ENCODE measurements around the gene HEBP1. TPM values are rescaled to one million over a fixed set of nuclear protein-coding genes. Genes with fewer than 3 reads are reported as not detected.
"Not testable (repeated sequence)": the region's sequence is repeated elsewhere in the genome, so short reads cannot be mapped to it uniquely, and the experiment has no call there.

The HEBP1 gene
- total and polyA plus RNA-seq, 8 donors = 58.9 to 81.1 (median 66.7) TPM

DNA sequence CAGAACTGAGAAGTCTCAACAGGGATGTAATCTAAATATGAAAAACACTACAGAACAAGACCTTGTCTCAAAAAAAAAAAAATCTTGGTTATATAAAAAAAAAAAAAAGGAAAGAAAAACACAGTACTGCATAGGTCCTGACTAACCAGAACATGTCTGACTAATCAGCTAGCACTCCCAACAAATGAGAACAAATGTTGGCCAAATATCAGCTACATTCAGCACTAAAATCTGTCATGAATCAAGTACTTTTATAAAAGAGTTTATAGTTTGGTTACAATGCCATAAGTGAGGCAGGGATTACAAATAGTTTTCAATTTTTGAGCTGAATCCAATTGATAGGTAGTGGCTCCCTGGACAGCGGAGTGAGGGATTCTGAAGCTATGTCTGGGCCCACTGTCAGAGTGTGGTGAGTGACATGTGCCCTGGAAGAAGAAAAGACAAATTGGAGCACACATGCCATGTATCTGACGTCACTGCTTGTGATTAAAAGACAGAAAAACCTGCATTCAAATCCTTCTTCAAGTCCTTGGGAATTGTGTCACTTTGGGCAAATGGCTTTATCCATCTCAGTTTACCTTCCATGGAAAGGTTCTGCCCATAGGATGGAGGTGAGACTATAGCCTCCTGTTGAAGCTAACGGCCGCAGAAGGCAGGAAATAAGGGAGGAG lies 38.6 kb upstream of the HEBP1 start:
- Histone ChIP-seq H3K27ac (no peak overlapping the region), H3K36me3 (no peaks in the 10 kb centered on the region), H3K27me3 (no peaks in the 10 kb centered on the region), H3K4me1 (peaks cover under 1 to 3% of the 10 kb centered on the region in 2 donors), H3K4me3 (no peak overlapping the region), H3K9me3 (no peaks in the 10 kb centered on the region)
- DNase-seq (no peak), ATAC-seq (no peak)
- TF ChIP-seq CTCF (IDR thresholded peaks at IDR 0.05) = no peak
- intact Hi-C loops (cut with DNase I) = no loop called here

- intact Hi-C loops (cut with DNase I) = no loop called here
- Histone ChIP-seq H3K4me1 (peaks cover 0 to 3% of the 10 kb centered on the region in 2 donors), H3K27ac (no peak overlapping the region), H3K4me3 (no peak overlapping the region), H3K36me3 (no peaks in the 10 kb centered on the region), H3K27me3 (no peaks in the 10 kb centered on the region), H3K9me3 (no peaks in the 10 kb centered on the region)
- TF ChIP-seq CTCF (IDR thresholded peaks at IDR 0.05) = no peak
- no peak for DNase-seq
- no peak for ATAC-seq
Measured at GRCh38 chr12:13036881-13037280, 36.8 kb upstream of the HEBP1 start.

- DNase-seq; H3K9me3 ChIP-seq; H3K36me3 ChIP-seq; intact Hi-C loops (cut with DNase I); H3K27ac ChIP-seq; ATAC-seq; H3K4me1 ChIP-seq; H3K4me3 ChIP-seq; H3K27me3 ChIP-seq: not testable (repeated sequence)
Measured at GRCh38 chr12:13035335-13035734, 35.3 kb upstream of the HEBP1 start.

- TF ChIP-seq CTCF (IDR thresholded peaks at IDR 0.05) = no peak
- DNase-seq = no peak
- no peak overlapping the region for H3K27ac ChIP-seq
- no peak overlapping the region for H3K4me3 ChIP-seq
- no peaks in the 10 kb centered on the region for H3K4me1 ChIP-seq
- intact Hi-C loops (cut with DNase I) = no loop called here
- no peaks in the 10 kb centered on the region for H3K9me3 ChIP-seq
- ATAC-seq = no peak
- H3K27me3 ChIP-seq = no peaks in the 10 kb centered on the region
- H3K36me3 ChIP-seq = no peaks in the 10 kb centered on the region
Measured at GRCh38 chr12:13033476-13033875, 33.4 kb upstream of the HEBP1 start.

GRCh38 chr12:13032164-13032563 lies 32.1 kb upstream of the HEBP1 start:
- no peak overlapping the region for H3K27ac ChIP-seq
- no peak overlapping the region for H3K4me3 ChIP-seq
- H3K9me3 ChIP-seq = no peaks in the 10 kb centered on the region
- no peaks in the 10 kb centered on the region for H3K27me3 ChIP-seq
- TF ChIP-seq CTCF (IDR thresholded peaks at IDR 0.05) = no peak
- DNase-seq = no peak
- intact Hi-C loops (cut with DNase I) = no loop called here
- peak; percentile 87 for ATAC-seq
- no peaks in the 10 kb centered on the region for H3K36me3 ChIP-seq
- H3K4me1 ChIP-seq = no peaks in the 10 kb centered on the region

All from left lung (tissue), 10 donors.